ENCODE measurements around the gene TRMU.
"Not testable (repeated sequence)": the region's sequence is repeated elsewhere in the genome, so short reads cannot be mapped to it uniquely, and the experiment has no call there.

The TRMU gene

DNA sequence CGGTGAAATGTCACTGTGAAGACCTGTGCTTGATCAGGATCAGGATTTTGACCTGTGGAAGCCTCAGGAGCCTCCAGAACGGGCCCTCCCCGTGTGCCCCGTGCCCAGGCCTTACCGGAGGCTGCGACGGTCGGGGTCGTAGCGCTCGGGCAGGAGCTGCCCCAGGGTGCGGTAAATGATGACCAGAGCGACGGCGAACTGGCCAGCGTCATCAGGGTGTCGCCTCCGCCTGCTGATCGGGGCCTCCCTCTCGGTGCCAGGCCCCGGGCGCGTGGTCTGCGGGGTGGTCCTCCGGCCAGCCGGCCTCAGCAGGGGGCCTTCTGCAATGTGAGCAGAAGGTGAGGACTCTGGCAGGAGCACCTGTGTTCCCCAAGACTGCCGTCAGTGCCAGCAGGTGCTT, 46.2 kb downstream of the TRMU start:
- no peak for DNase-seq

DNA sequence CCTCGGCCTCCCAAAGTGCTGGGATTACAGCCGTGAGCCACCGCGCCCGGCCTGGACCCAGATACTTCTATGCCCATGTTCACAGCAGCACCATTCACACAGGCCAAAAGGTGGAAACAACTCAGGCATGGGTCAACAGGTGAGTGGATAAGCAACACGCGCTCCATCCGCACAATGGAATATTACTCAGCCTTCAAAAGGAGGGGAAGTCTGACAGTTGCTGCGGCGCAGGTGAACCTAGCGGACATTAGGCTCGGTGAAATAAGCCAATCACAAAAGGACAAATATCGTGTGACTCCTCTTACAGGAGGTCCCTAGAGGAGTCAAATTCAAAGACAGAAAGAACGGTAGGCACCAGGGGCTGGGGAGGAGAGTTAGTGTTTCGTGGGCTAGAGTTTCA, 47.0 kb downstream of the TRMU start:
- DNase-seq: no peak

DNA sequence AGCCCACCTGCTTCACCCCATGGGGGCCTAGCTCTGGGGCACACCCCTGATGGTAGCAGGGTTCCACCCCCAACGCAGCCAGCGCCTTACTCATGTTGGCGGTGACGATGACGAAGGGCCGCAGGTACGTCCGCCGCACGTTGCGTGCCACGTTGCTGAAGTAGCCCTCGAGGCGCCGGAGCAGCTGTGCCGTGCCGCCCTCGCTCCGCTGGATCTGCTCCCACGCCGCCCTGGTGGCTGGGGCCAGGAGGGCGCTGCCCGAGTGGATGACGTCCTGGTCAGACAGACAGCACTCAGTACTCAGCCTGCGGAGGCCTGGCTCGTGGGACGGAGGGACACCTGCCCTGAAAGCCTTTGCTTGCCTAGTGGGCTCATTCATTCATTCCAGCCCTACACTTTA, 50.8 kb downstream of the TRMU start:
- DNase-seq: no peak

DNA sequence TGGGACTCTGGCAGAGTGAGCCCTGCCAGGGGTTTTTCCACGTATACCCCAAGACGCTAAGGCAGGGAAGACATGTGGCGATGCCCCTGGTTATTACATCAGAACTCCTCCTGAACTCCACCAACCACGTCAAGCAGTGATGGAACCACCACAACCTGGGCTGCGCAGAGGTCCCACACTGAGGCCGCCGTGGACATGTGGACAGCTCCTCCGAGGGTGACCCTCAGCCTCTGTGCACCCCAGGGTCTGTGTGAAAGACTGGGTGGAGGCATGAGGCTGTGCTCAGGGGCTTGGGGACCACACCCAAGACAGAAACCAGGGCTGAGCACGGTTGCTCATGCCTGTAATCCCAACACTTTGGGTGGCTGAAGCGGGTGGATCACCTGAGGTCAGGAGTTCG, 52.2 kb downstream of the TRMU start:
- no peak for DNase-seq

- no peak for DNase-seq
Observed at GRCh38 chr22:46388647-46389046, 53.1 kb downstream of the TRMU start.

DNA sequence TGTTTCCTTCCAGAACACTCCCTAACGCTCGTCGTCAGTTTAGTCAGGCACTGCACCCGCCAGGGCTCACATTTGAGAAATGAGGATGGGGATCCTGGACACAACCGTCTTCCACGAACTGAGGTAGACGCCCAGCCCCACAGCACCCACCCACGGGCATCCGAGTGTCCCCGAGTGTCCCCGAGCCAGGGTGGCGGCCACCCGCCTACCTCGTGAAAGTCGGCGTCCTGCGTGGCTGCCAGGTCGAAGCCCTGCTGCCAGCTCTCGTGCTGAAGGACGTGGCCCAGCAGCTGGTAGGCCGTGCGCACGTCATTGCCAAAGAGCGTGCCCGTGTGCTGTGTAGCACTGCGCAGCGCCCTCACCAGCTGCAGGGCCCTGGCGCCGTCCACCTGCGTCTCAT, 53.6 kb downstream of the TRMU start:
- DNase-seq: no peak

DNA sequence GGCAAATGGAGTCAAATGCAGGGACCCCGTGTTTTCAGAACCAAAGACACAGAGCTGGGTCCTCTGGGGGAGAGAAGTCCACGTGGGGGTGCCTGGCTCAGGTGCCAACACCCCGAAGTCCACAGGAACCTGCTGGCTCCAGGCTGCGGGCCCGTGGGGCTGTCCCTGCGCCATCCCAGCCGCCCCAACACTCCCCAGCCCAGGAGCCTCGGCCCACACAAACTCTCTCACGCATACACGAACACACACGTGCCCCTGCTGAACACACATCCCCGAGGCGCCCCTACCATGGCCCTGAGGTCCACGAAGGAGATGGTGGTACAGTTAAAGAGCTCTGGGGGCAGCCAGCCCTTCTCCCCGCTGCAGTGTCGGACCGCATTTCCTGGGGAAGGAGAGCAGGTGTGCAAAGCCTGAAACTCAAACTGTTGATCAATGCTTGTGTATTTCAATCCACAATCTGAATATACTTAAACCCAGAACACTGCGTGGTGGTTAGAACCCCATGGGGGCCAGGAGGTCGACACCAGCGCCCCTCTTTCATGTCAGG, 54.7 kb downstream of the TRMU start:
- DNase-seq: peak in 1 of 56 donors; percentile 1

DNA sequence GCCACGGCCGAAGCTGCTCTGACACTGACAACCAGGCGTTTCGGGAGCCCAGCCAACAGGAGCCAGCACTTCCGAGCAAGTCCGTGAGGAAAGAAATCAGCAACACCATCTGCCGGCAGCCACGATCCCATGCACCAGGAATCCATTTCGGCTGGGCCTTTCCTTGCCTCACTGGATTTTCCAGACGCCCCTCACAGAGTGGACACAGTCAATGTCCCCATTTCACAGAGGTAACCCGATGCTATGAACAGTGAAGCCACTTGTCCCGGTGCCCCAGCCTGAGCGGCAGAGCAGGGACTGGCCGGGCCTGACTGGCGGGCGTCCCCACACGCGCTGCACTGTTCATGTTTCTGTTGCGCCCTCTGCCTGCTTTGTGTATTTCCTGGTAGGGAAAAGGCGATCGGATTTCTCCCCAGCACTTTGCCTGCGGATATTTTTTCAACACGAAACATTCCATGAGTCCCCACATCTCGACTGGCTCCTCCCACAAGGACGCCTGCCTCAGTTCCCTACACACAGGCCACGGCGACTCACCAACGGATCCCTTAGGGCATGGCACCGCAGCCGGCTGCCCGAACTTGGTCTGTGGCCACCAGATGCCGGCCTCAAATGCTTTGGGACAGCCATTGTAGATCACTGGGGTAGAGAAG, 55.3 kb downstream of the TRMU start:
- peak in 23 of 56 donors; percentile 1 to 56 (median 21) for DNase-seq

- DNase-seq: no peak
Observed at GRCh38 chr22:46391486-46392136, 56.1 kb downstream of the TRMU start.

- no peak for DNase-seq
Observed at GRCh38 chr22:46392137-46392844, 56.8 kb downstream of the TRMU start.

DNA sequence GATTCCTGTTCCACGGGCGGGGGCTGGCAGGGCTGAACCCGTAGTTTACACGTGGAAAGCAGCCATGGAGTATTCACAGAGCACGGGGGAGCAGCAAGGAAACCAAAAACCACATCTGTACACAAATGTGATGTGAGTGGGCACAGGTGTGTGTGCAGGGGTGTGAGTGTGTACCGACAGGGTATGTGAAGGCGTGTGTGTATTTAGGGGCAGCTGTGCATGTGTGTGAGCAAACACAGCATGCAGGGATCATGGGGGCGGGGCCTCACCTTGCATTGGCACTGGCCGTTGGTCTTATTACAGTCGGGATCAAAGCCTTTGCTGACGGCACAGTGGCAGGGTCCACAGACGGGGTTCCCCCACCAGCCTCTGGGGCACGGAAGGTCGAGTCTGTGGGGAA, 58.4 kb downstream of the TRMU start:
- no peak for DNase-seq

DNA sequence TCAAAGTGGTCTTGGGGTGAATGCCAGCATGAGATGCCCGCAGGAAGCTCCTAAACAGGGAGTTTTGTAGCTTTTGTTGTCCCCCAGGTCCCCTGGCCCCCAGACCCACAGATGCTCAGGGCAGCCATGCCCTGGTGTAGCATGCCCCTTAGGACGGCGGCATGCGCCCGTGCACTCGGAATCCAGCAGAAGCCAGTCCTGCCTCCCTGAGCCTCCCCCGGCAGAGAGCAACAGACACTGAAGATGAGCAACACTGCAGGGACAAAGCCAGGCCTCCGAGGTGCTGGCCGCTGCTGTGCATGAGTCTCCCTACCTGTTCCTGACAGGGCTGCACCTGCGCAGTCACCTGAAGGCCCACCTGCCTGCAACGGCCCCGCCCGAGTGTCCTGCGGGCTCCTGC, 59.1 kb downstream of the TRMU start:
- DNase-seq: no peak

- DNase-seq: no peak
Observed at GRCh38 chr22:46395145-46395544, 59.6 kb downstream of the TRMU start.

- not testable (repeated sequence) for DNase-seq
Observed at GRCh38 chr22:46397049-46397448, 61.5 kb downstream of the TRMU start.

DNA sequence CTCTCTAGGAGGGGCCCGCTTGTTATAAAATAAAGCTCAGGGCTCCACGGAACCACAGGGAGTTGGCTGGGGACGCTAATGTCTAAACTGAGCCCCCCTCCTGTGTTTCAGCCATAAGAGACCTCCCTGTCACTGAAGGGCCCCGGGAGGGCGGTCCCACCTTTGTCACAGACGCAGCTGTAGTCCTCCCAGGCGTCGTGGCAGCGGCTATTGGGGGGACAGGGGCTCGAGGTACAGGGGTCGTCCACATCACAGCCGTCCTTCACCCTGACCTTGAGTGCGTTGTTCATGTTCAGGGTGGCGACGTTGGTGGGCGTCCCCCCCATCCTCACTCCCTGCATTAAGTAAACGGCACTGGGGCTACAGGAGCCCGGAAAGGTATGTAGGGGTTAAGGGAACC, 62.0 kb downstream of the TRMU start:
- DNase-seq: no peak

DNA sequence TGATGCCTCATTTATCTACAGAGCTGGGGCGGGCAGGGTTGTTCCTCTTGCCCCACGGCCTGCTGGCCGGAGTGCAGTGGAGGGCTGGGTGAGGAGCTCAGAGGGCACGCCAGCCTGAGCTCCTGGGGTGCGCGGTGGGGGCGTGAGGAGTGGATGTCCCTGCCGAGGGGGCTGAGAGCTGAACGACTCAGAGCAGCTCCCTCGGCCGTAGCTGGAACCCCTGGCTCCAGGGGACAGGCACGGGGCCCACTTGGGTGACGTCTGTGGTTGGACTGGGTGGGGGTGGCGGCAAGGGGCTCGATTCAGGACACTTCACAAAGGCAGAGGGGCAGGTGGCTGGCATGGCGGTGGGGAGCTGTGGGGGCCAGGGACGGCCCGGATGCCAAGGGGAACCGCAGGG, 62.4 kb downstream of the TRMU start:
- DNase-seq: no peak

DNA sequence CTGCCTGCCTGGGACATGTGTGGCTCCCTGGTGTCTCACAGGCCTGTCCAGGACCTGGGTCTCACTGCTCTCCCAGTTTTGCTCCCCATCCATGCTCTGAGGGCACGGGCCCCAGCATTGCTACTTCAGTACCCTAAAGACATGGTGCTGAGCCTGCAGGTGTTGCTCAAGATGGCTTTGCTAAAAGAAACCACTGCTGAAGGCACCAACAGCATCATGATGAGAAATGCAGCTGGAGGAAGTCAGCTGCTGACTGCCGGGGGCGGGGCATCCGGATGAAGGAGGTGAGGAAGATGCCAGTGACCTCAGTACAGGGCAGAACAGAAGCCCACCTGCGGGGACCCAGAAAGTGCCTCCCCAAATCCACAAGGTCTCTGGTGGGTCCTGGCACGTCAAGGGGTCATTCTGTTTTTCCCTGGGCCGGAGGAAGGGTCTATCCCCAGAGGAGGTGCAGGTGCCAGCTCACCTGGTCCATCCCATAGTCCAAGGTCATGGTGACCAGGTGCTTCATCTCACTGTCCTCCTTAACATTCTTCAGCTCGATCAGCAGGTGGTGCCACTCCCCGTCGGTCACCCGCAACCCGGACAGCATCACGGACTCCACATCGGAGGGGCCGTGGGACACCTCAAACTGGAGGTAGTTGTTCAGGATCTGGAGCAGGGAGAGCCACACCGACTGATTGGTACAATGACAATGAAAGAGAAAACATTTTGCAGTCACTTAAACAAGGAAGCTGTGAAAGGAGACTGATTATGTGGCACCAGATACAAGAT, 63.9 kb downstream of the TRMU start:
- DNase-seq: no peak

DNA sequence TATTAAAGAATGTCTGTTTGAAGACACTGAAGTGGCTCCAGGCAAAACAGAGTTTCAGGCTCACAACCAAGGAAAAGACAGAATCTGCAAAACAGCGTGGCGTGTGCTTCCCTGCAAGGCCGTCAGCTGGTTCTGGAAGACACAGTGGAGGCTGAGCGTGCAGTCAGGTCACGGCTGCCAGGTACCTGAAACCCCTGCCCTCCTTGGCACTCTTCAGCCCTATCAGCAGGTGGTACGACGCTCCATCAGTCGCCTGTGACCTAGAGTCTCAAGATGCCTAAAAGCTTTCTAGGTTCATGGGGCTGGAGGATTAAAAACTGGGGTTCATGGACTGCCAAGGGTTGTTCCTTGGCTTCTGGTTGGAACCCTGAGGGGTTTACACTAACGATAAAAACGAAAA, 65.9 kb downstream of the TRMU start:
- no peak for DNase-seq

DNA sequence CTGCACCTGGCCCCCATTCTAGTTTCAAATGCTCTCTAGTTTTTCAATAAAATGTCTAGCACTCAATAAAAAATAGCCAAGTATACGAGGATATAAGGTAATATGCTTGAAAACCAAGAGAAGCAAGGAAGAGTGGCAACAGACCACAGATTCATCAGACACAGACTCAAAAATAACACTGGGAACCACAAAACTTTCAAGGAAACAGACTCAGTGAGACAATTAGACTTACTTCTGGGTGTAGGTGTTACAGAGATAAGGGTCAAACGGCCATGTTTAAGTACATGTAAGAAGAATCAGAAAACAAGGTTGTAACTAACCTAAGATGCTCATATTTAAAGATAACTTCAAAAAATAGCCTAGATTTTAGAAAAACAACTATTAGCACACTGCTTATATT, 67.0 kb downstream of the TRMU start:
- no peak for DNase-seq

DNA sequence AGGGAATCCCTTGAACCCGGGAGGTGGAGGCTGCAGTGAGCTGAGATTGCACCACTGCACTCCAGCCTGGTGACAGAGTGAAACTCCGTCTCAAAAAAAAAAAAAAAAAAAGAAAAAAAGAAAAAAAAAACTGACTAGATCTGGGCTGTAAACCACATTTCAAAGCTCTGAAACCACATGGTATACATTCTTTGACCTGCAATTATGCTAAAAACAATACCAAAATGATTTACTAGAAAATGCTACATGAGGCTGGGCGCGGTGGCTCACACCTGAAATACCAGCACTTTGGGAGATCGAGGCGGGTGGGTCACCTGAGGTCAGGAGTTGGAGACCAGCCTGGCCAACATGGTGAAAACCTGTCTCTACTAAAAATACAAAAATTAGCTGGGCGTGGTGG, 68.4 kb downstream of the TRMU start:
- DNase-seq: not testable (repeated sequence)

DNA sequence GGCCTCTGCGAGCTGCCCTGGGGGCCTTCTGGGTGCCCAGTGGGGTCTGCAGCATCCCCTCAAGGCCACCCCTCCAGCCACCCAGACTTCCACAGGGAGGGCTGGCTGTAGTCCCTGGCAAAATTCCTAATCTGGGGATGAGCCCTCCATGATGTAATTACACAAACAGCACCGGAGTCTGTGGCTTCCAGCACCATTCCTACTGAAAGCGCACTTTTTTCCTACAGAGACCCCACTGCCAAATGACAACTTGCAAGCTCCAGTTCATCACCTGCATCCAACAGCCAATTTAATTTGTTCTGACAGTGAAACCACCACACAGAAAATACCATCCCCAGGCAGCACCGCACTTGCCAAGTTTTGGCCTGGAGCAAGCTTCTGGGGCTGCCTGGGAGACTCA, 70.4 kb downstream of the TRMU start:
- no peak for DNase-seq

DNA sequence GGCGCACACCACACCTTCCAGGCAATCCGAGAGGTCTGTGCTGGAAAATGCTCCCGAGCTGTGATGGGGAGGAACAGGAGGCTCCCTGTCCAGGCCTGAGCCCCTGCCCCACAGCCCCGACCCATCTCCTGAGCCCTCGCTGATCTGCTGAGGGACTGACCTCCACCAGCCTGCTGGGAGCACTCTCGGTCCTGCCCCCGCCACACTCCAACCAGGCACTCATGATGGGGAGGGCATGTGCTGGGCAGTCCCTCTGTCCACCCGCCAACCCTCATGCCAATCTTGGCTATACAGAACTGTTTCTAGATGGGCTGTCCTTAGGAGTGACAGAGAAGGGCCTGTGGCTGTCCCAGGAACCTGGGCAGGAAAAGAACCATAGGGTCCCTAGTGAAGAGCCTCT, 70.8 kb downstream of the TRMU start:
- no peak for DNase-seq

Measured in amygdala (tissue), 56 donors.